Measurements from ENCODE around the gene BAIAP3. TPM values are rescaled to one million over a fixed set of nuclear protein-coding genes. Genes with fewer than 3 reads are reported as not detected.

BAIAP3 gene
- total and polyA plus RNA-seq, 2 experiments from 2014 or later: 5.2 to 13.0 TPM

DNA sequence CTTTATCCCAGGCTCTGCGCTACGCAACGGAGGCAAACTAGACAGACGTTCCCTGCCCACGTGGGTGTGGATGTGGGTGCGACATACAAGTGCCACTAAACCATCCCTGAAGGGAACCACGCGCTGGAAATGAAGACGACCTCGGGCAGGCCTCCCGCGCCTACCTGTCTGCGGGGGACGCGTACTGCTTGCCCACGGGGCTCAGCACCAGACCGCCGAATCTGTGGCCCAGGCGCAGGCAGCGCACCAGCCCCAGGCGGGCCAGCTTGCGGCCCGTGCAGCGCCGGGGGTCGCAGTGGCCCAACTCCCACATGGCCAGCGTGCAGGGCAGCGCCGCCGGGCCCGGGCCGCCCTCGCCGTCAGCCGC is 17.8 kb downstream of the BAIAP3 start (continued):
- TF ChIP-seq ZNF462 (CRISPR knock-in tag; IDR thresholded peaks at IDR 0.05): no peak
- no peak for TF ChIP-seq JUNB (IDR thresholded peaks at IDR 0.05; ENCODE audit: unreplicated experiment)
- TF ChIP-seq NANOG (IDR thresholded peaks at IDR 0.05; ENCODE audit: borderline replicate concordance): no peak
- TF ChIP-seq POLR2AphosphoS5 (IDR thresholded peaks at IDR 0.05; ENCODE audit: low read depth): no peak
- TF ChIP-seq EZH2phosphoT487 (IDR thresholded peaks at IDR 0.05; ENCODE audit: unreplicated experiment): no peak

DNA sequence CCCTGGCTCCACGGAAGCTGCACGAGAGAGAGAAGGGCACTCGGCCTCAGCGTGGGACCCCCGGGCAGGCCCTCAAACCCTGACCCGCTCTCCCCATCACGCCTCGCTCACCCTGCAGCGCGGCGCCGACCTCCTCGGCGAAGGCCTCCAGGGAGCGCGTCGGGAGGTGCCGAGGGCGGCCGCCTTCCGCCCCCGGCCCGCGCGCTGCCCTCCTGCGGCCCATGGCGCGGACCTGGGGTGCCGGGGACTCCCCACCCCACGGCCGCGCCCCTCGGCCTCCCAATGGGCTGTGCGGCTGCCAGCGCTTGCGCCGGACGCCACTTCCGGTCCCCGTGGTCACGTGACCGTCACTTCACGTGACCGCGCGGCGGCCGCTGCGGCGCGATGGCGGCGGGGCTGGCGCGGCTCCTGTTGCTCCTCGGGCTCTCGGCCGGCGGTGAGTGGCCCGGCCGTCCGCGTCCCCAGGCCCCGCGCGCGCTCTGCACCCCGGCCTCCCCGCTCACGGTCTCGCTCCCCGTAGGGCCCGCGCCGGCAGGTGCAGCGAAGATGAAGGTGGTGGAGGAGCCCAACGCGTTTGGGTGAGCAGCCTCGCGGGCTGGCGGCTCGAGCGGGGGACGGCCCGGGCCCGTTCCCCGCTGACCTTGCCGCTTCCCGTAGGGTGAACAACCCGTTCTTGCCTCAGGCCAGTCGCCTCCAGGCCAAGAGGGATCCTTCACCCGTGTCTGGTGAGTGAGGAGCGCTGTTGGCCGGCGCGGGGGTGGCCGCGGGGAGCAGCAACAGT is 18.3 kb downstream of the BAIAP3 start, which contains the start of the genes GNPTG and TSR3:
TSS of gene GNPTG (plus strand) at position 350 of the 781 bp plus-strand sequence. CDS start at position 385, 35 bp downstream.
TSS of gene TSR3 (minus strand) at position 297 of the 781 bp plus-strand sequence. CDS start at position 223, 74 bp downstream.
- H3K27ac ChIP-seq (ENCODE audit: low read depth): no peak within 1 kb of the TSS

More for the DNA sequence above, 18.3 kb downstream of the BAIAP3 start, which contains the start of the genes GNPTG and TSR3:
- H3K27me3 ChIP-seq (ENCODE audit: insufficient read depth): no peaks in the 10 kb centered on the region
- Mint-ChIP-seq H3K9me3 (peaks cover 3% of the 10 kb centered on the region), H3K4me3 (peak within 1 kb of the TSS; percentile 85), H3K36me3 (ENCODE audit: low read depth) (peaks cover 4% of the 10 kb centered on the region; the same call in 2 of the 3 replicates), H3K4me1 (peaks cover 6% of the 10 kb centered on the region), H3K27ac (no peak within 1 kb of the TSS), H3K27me3 (ENCODE audit: insufficient read depth, low read depth, poor library complexity) (peaks cover 28% of the 10 kb centered on the region)
- TF ChIP-seq, protein P1, sequence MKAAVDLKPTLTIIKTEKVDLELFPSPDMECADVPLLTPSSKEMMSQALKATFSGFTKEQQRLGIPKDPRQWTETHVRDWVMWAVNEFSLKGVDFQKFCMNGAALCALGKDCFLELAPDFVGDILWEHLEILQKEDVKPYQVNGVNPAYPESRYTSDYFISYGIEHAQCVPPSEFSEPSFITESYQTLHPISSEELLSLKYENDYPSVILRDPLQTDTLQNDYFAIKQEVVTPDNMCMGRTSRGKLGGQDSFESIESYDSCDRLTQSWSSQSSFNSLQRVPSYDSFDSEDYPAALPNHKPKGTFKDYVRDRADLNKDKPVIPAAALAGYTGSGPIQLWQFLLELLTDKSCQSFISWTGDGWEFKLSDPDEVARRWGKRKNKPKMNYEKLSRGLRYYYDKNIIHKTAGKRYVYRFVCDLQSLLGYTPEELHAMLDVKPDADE (IDR thresholded peaks at IDR 0.05): peak; percentile 72; the same call in 1 of the 2 replicates
- peak; percentile 66; the same call in 1 of the 2 replicates for TF ChIP-seq POLR2AphosphoS5 (IDR thresholded peaks at IDR 0.05; ENCODE audit: low read depth)
- TF ChIP-seq JUNB (IDR thresholded peaks at IDR 0.05; ENCODE audit: unreplicated experiment): no peak
- TF ChIP-seq EZH2phosphoT487 (IDR thresholded peaks at IDR 0.05; ENCODE audit: unreplicated experiment): no peak
- peak; percentile 86 for TF ChIP-seq CREB1 (CRISPR knock-in tag; IDR thresholded peaks at IDR 0.05; ENCODE audit: low read depth)
- peak within 1 kb of the TSS; percentile 94 for H3K4me2 ChIP-seq
- DNase-seq (ENCODE audit: low spot score) (peak; percentile 84), ATAC-seq (peak; percentile 83)
- peaks cover 39% of the 10 kb centered on the region for H3K79me2 ChIP-seq (replicated peaks; ENCODE audit: insufficient read depth)
- peak within 1 kb of the TSS; percentile 69; the same call in 1 of the 2 replicates for H2AFZ ChIP-seq
- H3K9me2 ChIP-seq (ENCODE audit: insufficient read depth): no peaks in the 10 kb centered on the region
- no peaks in the 10 kb centered on the region; the same call in 1 of the 2 replicates for H3F3A ChIP-seq (replicated peaks; ENCODE audit: low read depth)
- H3K36me3 ChIP-seq (ENCODE audit: insufficient read depth): no peaks in the 10 kb centered on the region; the same call in 1 of the 2 replicates
- H3K4me1 ChIP-seq (ENCODE audit: insufficient read depth): peaks cover 7% of the 10 kb centered on the region; the same call in 1 of the 2 replicates
- peaks cover 4% of the 10 kb centered on the region; the same call in 1 of the 2 replicates for H4K20me1 ChIP-seq (replicated peaks; ENCODE audit: insufficient read depth)
- H3K4me3 ChIP-seq: peak within 1 kb of the TSS; percentile 93

Data from GM23338 (cell line).